GM19455 (cell line): ENCODE results near the gene PARVB.
"Not testable (repeated sequence)": the region's sequence is repeated elsewhere in the genome, so short reads cannot be mapped to it uniquely, and the experiment has no call there.

ENCODE experiments used
- ATAC-seq: cut with Tn5 transposase; IDR thresholded peaks from one replicate; pipeline ENCODE4 v1.9.1; 2021; ENCODE audit not compliant: unreplicated experiment

Gene PARVB

DNA sequence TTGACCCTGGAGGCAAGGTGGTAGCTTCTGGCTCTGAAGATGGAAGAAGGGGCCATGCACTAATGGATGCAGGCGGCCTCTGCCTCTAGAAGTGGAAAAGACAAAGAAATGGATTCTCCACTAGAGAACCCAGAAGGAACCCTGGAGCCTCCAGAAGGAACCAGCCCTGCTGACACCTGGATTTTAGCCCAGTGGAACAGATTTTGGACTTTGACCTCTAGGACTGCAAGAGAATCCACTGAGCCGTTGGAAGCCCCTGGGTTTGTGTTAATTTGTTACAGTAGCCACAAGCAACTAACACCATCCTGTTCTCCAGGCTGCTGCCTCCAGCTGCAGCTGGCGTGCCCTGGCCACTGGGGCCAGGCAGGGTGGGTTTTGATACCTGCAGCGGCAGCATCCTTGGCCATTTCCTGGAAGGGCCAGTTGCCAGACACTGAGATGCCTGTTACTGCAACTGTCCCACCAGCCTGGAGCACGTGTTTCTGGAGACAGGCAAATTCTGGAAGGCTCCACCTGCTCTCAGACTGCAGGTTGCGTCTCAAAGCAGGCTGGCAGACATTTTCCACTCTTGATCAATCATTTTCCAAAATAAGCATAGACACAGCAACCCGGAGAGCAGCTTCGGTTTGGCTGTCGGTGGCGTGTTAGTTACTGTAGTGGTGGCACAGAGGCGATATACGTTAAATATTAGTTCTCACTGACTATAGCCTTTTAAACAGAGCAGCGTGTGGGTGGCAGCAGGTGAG is 79.8 kb downstream of the PARVB start:
- no peak for ATAC-seq

DNA sequence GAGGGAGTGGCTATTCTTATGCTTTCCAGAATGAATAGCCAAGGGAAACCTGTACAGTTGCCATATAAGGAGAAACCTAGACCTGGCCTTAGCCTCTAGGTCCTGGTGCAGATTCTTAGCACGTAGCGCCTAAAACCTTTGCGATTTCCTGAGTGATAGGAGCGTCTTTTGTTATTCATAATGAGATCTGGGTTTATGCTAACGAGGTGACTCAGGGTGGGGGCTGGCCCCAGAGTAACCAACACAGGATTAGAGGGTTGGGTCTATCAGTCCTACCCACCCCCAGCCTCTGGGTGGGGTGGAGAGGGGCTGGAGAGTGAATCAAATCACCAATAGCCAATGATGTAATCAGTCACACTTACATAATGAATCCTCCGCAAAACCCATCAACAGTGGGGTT is 83.2 kb downstream of the PARVB start:
- no peak for ATAC-seq

DNA sequence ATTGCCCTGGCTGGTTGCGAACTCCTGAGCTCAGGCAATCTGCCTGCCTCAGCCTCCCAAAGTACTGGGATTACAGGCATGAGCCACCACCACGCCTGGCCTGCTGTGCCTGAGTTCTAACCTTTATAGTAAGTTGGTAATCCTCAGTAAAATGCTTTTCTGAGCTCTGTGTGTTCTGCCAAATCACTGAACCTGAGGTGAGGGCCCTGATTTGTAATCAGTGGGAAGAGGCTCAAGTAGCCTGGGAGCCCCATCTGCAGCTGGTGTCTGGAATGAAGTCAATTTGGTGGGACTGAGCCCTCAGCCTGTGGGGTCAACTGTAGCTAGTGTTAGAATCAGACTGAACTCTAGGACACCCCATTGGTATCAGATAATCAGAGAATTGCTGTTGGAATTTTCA is 84.0 kb downstream of the PARVB start:
- no peak for ATAC-seq

DNA sequence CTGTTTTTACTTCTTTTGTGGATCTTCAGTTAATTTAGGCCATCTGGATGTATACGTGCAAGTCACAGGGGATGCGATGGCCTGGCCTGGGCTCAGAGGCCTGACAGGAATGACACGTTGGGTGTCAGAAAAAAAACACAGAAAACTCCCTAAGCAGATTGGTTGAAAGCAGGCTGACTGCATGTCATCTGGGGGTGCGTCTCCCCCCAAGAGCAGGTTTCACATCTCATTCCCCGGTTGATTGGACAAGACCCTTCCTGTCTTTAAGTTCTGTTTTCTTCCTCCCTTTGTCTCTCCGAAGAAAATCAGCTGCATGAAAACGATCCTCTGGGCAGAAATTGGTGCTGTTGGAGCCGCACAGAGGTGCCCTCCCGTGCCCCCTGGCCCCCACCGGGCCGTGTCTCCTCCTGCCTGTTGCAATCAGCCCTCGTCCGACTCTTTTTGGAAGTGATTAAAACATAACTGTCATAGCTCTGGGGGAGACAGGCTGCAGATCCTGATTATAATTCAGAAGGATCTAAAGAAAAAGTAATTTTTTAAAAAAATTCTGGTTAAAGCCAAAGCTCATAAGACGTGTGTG is 84.8 kb downstream of the PARVB start:
- ATAC-seq = no peak

DNA sequence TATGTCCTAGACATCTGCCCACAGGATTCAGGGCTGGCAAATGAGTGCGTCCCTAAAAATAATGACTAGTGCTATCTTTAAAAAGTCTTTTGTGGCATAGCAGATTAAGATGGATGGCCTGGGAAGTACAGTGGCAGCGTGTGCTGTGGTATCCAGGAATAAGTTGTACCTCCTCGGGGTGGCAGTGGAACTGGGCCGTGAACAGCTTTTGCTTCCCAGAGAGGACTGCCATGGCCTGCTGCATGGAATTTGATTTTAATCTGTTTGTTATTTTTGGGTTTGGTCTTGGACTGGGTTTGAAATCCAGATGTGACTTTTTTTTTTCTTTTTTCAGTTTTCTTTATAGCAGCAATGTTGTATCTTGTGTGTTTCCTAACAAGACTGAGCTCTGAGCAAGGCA is 85.3 kb downstream of the PARVB start:
- no peak for ATAC-seq

DNA sequence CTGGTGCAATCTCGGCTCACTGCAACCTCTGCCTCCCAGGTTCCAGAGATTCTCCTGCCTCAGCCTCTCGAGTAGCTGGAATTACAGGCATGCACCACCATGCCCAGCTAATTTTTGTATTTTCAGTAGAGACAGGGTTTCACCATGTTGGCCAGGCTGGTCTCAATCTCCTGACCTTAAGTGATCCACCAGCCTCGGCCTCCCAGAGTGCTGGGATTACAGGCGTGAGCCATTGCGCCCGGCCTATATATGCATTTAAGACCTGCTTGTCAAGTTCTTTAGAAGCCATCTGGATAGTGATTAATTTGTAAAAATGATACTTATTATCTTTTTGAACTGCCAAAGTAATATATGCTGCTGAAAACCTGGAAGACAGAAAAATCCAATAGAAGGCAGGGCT is 86.6 kb downstream of the PARVB start:
- ATAC-seq = not testable (repeated sequence)

DNA sequence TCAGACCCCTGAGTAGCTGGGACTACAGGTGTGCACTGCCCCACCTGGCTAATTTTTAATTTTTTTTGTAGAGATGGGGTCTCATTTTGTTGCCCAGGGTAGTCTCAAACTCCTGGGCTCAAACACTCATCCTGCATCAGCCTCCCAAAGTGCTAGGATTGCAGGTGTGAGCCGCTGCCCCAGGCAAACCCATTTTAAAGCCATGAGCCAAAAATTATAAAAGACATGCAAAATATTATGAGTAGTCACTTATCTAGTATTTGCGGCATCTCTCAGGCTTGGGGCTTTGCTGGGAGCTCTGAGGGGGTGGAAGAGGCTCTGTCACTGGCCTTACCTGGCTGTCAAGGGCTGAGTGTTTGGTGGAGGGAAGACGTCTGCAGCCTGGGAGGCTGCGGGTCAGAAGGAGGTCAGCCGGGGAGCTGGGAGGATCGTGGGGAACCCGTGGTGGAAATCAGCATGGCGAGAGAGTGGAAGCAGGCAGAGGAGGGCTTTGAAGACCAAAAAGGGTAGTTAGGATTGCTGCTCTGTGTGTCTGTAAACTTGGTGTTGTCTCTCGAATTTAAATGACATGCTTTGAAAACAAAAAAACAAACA is 87.6 kb downstream of the PARVB start:
- ATAC-seq = no peak

DNA sequence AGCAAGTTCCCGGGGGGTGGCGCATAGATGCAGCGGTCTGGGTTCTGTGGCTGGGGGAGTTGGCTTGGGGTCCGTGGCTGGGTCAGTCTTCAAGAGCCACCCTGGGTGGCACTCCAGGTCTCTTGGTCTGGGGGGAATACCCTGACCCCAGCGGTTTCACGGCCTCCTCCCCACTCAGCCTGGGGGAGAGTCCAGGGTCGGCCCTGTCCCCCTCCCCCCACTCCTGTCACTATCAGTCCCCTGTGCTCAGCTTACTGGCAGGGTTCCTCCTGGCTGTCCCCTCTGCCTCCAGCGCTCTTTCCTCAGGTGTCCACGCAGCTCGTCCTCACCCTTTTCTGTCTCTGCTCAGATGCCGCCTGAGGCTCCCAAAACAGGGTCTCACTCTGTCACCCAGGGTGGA is 88.1 kb downstream of the PARVB start:
- ATAC-seq = no peak

DNA sequence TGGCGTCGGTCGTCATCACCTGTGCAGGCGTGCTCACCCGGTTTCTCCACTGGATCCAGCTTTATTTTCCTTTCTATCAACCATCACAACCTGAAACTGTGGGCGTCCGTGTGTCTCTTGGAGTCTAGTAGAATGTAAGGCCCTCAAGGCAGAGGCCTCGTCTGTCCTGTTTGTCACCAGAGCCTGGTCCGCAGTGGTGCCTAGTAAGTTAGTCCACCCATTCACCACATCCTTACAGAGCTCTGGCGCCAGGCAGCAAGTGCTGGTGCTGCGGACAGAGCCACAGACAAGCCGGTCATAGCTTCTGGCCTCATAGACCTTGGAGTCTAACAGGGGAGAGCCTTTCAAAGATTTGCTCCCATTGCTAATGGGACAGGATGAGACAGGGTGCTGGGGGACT is 92.2 kb downstream of the PARVB start:
- no peak for ATAC-seq

DNA sequence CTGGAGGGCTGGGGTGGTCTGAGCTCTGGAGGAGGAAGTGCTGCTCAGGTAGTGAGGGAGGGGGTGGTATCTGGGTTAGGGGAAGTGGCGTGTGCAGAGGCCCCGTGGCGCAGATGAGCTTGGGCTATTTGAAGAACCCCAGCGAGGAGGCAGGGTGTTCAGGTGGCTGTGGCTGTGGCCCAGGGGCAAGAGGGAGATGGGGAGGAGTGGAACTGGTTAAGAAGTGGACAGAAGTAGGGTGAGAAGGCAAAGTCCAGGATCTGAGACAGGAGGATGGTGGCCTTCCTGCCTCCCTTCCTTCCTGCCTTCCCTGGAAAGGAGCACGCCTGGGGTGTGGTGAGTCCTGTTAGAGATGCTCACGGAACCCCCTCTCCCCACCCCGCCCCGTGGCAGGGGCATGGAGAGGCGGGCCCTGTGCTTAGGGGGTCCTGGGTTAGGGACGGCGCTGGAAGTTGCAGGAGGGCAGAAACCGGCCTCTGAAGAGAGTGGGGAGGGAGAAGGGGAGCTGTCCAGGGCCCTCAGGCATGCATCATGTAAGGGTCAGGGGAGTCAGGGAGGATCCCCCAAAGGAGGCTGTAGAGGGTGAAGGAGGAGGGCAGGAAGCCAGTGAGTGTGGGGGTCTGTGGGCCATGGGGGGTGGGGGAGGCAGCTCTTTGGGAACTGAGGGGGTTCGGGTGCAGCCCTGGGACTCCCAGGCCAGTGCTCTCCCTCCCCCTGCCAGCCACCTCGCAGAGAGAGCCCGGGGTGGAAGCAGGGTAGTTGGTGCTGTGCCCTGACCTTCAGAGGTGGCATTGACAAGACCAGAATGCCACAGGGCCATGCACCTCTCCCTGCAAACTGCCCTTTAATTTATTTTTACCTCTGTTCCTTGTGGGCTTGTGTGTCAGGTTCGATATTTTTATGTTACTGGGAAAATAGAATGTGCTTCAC is 92.9 kb downstream of the PARVB start:
- no peak for ATAC-seq

DNA sequence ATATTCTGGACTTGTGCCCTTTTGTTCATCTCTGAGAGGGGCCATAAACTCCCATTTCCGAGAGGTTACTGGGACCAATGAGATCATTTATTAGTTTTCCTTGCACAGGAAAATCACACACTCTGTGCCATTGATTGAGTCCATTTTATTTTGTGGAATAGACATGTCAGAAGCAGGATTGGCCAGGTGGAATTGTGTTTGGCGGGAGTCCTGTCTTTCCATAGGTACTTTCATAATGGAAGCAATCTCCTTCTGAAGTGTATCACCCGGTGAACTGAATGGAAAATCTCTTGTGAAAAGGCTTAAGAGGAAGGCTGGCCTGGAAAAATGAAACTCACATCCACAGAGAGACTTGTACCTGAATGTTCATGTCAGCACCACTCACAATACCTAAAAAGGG is 93.6 kb downstream of the PARVB start:
- no peak for ATAC-seq

DNA sequence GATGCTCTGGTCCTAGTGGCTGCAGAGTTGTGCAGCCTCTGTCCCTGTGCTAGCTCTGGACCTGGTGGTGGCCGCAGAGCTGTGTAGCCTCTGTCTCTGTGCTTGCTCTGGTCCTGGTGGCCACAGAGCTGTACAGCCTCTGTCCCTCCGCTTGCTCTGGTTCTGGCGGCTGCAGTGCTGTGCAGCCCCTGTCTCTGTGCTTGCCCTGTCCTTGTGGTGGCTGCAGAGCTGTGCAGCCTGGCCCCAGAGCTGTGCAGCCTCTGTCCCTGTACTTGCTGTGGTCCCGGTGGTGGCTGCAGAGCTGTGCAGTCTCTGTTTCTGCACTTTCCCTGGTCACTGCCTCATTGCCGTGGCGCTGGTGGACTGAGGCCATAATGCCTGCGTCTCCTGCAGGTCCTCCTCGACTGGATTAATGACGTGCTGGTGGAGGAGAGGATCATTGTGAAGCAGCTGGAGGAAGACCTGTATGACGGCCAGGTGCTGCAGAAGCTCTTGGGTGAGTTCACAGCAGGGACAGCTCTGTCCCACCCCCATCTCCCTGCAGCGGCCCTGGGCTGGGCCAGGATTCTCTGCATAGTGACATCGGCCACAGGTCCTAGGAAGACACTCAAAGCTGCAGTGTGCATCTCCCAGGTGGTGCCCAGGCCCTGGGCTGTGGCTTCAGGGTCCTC is 94.7 kb downstream of the PARVB start:
- ATAC-seq = no peak

DNA sequence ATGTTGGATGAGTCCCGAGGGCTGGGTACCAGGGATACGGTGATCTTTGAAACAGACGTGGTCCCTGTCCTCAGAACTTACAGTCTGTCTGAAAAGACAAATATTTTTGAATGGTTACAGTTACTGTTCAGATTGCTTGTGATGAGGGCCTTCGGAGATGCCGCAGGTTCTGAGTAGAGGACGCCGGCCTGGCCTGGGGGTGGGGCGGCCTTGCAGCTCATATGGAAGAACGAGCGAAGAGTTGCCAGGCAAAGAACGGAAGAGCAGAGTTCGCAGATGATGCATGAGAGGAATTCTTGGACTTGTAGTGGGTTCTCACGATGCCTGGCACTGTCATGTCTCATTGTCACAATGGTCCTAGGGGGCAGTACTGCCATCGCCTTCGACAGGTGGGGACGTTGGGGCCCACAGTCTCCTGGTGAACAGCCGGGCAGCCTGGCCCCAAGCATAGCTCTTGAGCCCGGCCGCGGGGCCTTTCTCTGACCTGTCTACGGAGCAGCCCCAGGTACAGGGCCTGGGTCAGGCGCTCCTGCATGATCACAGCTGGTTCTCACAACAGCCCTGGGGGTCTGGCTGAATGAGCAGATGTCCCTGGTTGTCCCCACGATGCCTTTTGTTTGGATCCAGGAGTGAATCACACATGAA is 95.7 kb downstream of the PARVB start:
- ATAC-seq = no peak

DNA sequence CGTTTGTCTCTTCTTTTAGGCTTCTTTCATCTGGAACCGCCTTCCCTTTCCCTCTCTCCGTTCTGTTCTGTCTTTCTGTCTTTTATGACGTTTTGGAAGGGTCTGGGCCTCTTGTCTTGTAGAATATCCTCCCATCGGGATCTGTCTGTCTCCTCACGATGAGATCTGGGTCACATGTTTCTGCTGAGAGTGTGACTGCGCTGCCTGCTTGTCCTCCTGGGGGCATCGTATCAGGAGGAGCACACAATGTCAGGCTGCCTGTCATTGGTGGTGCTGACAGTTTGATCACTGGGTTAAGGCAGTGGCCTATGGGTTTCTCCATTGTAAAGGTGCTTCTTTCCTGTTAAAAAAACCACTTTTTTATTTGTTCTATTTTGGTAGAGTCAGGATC is 96.2 kb downstream of the PARVB start:
- no peak for ATAC-seq

DNA sequence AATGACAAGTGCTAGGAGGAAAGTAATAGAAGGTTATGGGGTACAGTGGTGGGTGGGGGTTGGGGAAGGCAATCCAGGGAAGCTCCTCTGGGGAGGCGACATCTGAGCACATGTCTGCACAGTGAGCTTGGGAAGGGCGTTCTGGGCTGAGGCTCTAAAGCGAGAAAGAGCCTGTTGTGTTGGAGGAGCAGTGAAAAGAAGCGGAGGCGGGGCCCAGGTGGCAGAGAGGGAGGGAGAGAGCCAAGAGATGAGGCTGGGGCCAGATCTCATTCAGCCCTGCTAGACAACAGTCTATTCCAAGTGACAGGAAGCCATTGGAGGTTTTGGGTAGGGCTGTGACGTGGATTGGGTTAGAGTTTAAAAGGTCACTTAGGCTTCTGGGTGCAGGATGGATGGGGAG is 101.3 kb downstream of the PARVB start:
- ATAC-seq = no peak

DNA sequence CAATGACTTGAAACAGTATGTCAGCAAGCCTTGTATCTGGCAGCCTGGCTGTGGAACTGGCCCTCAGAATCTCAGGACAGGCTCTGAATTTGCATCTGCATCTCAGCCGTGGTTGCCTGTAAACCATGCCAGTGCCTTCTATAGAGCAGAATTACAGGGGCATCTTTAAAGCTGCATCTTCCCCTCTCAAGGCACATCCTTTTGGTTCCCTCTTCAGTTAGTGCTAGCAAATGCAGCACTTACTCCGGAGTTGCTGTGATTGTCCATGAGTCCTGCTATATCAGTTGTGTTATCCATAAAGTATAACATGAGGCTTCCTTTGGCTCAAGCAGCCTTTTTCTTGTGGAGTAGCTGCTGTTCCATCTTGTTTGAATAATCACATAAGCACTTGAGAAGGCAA is 102.7 kb downstream of the PARVB start:
- no peak for ATAC-seq

DNA sequence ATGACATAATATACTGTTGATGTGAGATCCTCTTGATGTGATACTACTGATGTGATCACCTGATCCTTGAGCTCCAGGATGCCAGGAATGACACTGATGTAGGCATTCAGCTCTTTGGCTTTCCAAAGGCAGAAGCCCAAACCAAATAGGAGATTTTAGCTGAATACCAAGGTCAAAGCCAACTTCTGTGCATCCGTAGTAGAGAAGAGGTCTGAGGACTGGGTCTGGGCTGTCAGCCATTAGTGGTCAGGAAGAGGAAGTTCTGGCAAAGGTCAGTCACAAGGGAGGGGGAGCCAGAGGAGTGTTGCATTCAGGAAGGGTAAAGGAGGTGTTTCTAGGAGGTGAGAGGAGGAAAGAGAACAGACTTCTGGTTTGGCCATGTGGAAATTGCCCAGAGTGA is 103.3 kb downstream of the PARVB start:
- no peak for ATAC-seq

DNA sequence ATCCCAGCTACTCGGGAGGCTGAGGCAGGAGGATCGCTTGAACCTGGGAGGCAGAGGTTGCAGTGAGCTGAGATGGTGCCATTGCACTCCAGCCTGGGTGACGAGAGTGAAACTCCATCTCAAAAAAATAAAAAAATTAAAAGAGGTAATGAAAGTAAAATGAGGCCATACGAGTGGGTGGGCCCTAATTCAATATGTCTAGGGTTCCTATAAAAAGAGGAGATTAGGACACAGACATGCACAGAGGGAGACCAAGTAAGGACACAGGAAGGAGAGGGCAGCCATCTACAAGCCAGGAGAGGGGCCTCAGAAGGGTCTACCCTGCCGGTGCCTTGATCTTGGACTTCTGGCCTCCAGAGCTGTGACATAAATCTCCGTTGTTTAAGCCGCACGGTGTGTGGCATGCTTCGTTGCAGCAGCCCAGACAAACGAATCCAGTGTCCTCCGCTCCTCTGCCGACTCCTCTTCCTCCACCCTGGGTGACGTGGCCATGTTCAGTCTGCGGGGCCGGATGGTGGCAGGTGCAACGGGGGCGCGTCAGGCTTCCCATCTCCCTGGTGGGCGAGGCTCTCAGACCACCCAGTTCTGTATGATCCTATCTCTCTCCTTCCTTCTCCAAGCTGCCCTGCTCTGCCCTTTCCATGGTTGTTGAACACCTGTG is 105.0 kb downstream of the PARVB start:
- ATAC-seq = no peak

DNA sequence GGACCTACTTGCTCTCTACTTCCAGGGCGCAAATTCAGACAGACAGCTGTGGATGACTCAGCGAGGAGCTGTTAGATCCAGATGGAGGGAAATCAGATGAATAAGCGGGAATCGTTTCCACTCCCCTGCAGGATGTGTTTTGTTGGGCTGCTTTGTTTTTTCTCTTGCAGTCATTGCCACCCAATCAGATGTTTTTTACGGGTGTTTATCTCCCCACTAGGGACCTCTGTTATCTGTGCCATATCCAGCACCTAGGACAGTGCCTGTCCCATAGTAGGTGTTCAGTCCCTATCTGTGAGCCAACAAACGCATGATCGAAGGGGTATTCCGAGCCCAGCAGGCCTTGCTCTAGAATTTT is 105.5 kb downstream of the PARVB start:
- ATAC-seq = no peak

DNA sequence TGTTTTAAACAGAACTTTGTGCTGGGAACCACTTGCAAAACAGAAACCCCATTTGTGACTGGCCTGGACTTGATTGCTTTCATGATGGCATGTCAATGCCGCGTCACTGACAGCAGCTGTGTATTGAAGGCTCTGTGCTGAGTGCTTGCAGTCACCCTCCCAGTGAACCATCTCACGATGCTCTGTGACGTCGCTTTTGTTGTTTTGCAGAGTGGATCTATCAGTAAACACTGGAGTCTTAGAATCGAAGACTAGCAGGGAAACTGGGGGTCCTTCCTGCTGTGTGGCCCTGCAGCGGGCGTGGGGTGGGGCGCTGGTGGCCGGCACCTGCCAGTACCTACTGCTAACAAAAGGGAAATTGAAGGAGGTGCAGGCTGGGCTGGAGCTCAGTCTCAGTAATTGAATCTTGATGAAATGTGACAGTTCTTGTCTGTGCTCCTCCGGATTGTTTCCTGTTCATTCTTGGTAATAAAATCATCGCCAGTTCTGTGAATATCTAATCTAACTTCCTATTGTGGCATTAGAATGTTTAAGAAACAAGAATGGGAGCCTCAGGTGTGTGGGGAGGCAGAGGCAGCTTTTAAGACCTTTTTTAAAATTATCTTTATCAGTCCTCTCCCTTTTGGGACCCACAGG is 106.1 kb downstream of the PARVB start:
- no peak for ATAC-seq
